HepG2 (cell line): ENCODE results near the gene TBC1D4. TPM values are rescaled to one million over a fixed set of nuclear protein-coding genes. Genes with fewer than 3 reads are reported as not detected.
"Not testable (repeated sequence)": the region's sequence is repeated elsewhere in the genome, so short reads cannot be mapped to it uniquely, and the experiment has no call there.

Source experiments
- ATAC-seq: fragments of 200-7000 bp; cut with Tn5 transposase; 3 replicates; pipeline ENCODE4 v1.9.1; 2020; ENCODE audit warnings: mild to moderate bottlenecking, moderate library complexity
- BruUV-seq: library from RNA; stranded (reverse); fragments of 400-500 nt; replicated peaks from 2 replicates; lab custom pipeline; 2021; lab: Mats Ljungman, UMichigan
- CTCF ChIA-PET: fragments of 300-600 bp; formaldehyde crosslinking; extraction: SDS; loops from one replicate; lab custom pipeline; 2021; ENCODE audit warnings: low total read pairs, inconsistent platforms, low intra/inter-chr PET ratio; lab: Yijun Ruan, JAX
- POLR2A ChIA-PET: fragments of 350-600 bp; sonication (Branson Sonifier 250); formaldehyde crosslinking; loops from one replicate; lab custom pipeline; 2020; ENCODE audit warnings: antibody characterized with exemption, inconsistent platforms; lab: Yijun Ruan, JAX
- DNase-seq: peaks from one replicate; pipeline ENCODE4 v3.0.0-alpha.2; 2015; ENCODE audit warnings: low spot score
- FAIRE-seq: peaks from 3 replicates; lab custom pipeline; 2011; peaks lifted over from hg19 to GRCh38; lab: Jason Lieb, UNC
- H2AFZ ChIP-seq: one replicate; pipeline ENCODE4 v1.6.1; 2011; ENCODE audit warnings: low read length, inconsistent platforms
- H3K27ac ChIP-seq: fragments of 300-600 bp; 3 replicates; pipeline ENCODE4 v1.8.0; 2011; ENCODE audit warnings: mixed run types, mild to moderate bottlenecking, mixed read lengths, low read length, inconsistent platforms; ENCODE audit not compliant: insufficient read depth; ENCODE audit errors: extremely low read length
- H3K27me3 ChIP-seq, 2 experiments: fragments of 200-600 bp in 1 of 2; 2 replicates in 1 of 2; 3 replicates in 1 of 2; pipeline versions ENCODE4 v1.6.0 to v1.8.0; 2011; ENCODE audit warnings: low read length in 2 of 2, mild to moderate bottlenecking in 2 of 2, moderate library complexity in 2 of 2, inconsistent platforms in 1 of 2; ENCODE audit not compliant: insufficient read depth in 2 of 2, control insufficient read depth in 1 of 2
- H3K36me3 ChIP-seq, 2 experiments: fragments of 200-600 bp in 1 of 2; replicated peaks in 1 of 2; 2 replicates in 1 of 2; 3 replicates in 1 of 2; pipeline versions ENCODE4 v1.5.1 to v1.8.0; 2011; ENCODE audit warnings: low read length in 2 of 2, inconsistent platforms in 1 of 2; ENCODE audit not compliant: insufficient read depth in 2 of 2, control insufficient read depth in 1 of 2
- H3K4me1 ChIP-seq: 2 replicates; pipeline ENCODE4 v1.5.1; 2012; ENCODE audit warnings: low read length, inconsistent platforms; ENCODE audit not compliant: insufficient read depth
- H3K4me2 ChIP-seq: 2 replicates; pipeline ENCODE4 v1.6.0; 2011; ENCODE audit warnings: low read depth, low read length, inconsistent platforms
- H3K4me3 ChIP-seq, 3 experiments: fragments of 200-600 bp in 1 of 3; sonication (generic), shearing (Covaris generic) in 1 of 3; replicated peaks in 1 of 3; 2 replicates each; pipeline ENCODE4 v1.5.1; 2011 to 2016; ENCODE audit warnings: low read length in 3 of 3, inconsistent platforms in 2 of 3, low read depth in 2 of 3, mild to moderate bottlenecking in 2 of 3, control low read depth in 1 of 3, mixed read lengths in 1 of 3; ENCODE audit not compliant: insufficient read depth in 1 of 3
- H3K79me2 ChIP-seq: one replicate; pipeline ENCODE4 v1.6.1; 2011; ENCODE audit warnings: low read length, inconsistent platforms; ENCODE audit not compliant: insufficient read depth
- H3K9ac ChIP-seq: 2 replicates; pipeline ENCODE4 v1.6.0; 2011; ENCODE audit warnings: mild to moderate bottlenecking, low read depth, low read length, inconsistent platforms; ENCODE audit not compliant: insufficient read depth
- H3K9me3 ChIP-seq: 2 replicates; pipeline ENCODE4 v1.5.1; 2012; ENCODE audit warnings: mild to moderate bottlenecking, low read length
- H4K20me1 ChIP-seq: 2 replicates; pipeline ENCODE4 v1.6.0; 2011; ENCODE audit warnings: inconsistent platforms, mild to moderate bottlenecking, low read length, moderate library complexity; ENCODE audit not compliant: insufficient read depth
- FOXA3 ChIP-seq: IDR thresholded peaks from 2 replicates; pipeline ENCODE4 v1.6.1; 2016; ENCODE audit warnings: missing genetic modification reagents, missing compliant biosample characterization
- IRF2 ChIP-seq: IDR thresholded peaks from 2 replicates; pipeline ENCODE4 v1.6.1; 2018; ENCODE audit warnings: missing genetic modification reagents, missing compliant biosample characterization
- MBD4 ChIP-seq: IDR thresholded peaks from 2 replicates; pipeline ENCODE4 v1.6.1; 2012; ENCODE audit warnings: low read length, inconsistent platforms, borderline replicate concordance
- SNRNP70 ChIP-seq: fragments of 200-400 bp; formaldehyde crosslinking; IDR thresholded peaks from 2 replicates; pipeline ENCODE4 v1.6.1; 2017; ENCODE audit warnings: mild to moderate bottlenecking, low read depth, low read length, moderate library complexity
- ZNF496 ChIP-seq: sonication (generic); formaldehyde crosslinking; IDR thresholded peaks from 2 replicates; pipeline ENCODE4 v1.8.1; 2023; ENCODE audit warnings: mild to moderate bottlenecking, moderate library complexity, missing genetic modification reagents; ENCODE audit not compliant: insufficient replicate concordance
- ZNF605 ChIP-seq: sonication (generic); formaldehyde crosslinking; IDR thresholded peaks from 2 replicates; pipeline ENCODE4 v1.8.0; 2022; ENCODE audit warnings: mild to moderate bottlenecking, missing genetic modification reagents
- ZNF674 ChIP-seq: sonication (generic); formaldehyde crosslinking; IDR thresholded peaks from 2 replicates; pipeline ENCODE4 v1.5.0; 2020; ENCODE audit warnings: low read depth, mild to moderate bottlenecking, missing genetic modification reagents
- WGBS: methylation state at CpG from one replicate; pipeline ENCODE4 v1.1.6; 2017; ENCODE audit warnings: low lambda C conversion rate; 5-methylcytosine and 5-hydroxymethylcytosine counted together
- in situ Hi-C: cut with HindIII; loops from 2 replicates; pipeline ENCODE4 v1.10.0; 2017; ENCODE audit warnings: low pct_unique_long_range_greater_than_20kb; ENCODE audit not compliant: extremely low pct_ligation_motif_present
- intact Hi-C: fragments of 100-400 bp; cut with micrococcal nuclease; formaldehyde crosslinking; loops from one replicate; pipeline ENCODE4 v1.10.0; 2022; ENCODE audit not compliant: unreplicated experiment
- polyA plus RNA-seq, 8 experiments: library from polyadenylated mRNA; depleted of rRNA in 3 of 8; stranded (reverse) in 7 of 8; unstranded in 1 of 8; fragments of >200 nt; fragmentation: Illumina TruSeq in 4 of 8; extraction: Trizol in 4 of 8; gene quantifications; 2 replicates each; pipeline versions ENCODE4 v1.2.1 to v1.2.3, GENCODE V29; 2011 to 2016; ENCODE audit warnings: low read depth in 4 of 8, missing spikeins in 1 of 8, mixed read lengths in 1 of 8; ENCODE audit not compliant: insufficient read depth in 1 of 8
- total RNA-seq, 5 experiments: library from RNA; depleted of rRNA; stranded (reverse); fragments of >200 nt; fragmentation: Illumina TruSeq; extraction: Trizol; gene quantifications; 2 replicates each; pipeline ENCODE4 v1.2.3, GENCODE V29; 2016; ENCODE audit warnings: low read depth in 1 of 5
- TF ChIP-seq, protein P1 (sequence below): sonication (generic); formaldehyde crosslinking; IDR thresholded peaks from 2 replicates; pipeline ENCODE4 v1.8.1; 2022; ENCODE audit warnings: low read depth, mild to moderate bottlenecking, missing genetic modification reagents
- TF ChIP-seq, protein P2 (sequence below): sonication (generic); formaldehyde crosslinking; IDR thresholded peaks from 2 replicates; pipeline ENCODE4 v1.4.0; 2020; ENCODE audit warnings: low read depth, missing genetic modification reagents

Gene TBC1D4
- total and polyA plus RNA-seq, 2 of the 13 experiments (the other 11 are each of a cell fraction or from before 2014, with no cell fraction given): 35.9 to 64.4 TPM

GRCh38 chr13:75271846-75272245 is 210.1 kb downstream of the TBC1D4 start (continued):
- TF ChIP-seq ZNF674 (CRISPR knock-in tag) (no peak), FOXA3 (CRISPR knock-in tag) (no peak), ZNF496 (CRISPR knock-in tag) (no peak), SNRNP70 (no peak)

- H3K79me2 ChIP-seq, H2AFZ ChIP-seq, H3K27ac ChIP-seq, H3K36me3 ChIP-seq, H3K27me3 ChIP-seq, FAIRE-seq, BruUV-seq, H3K4me2 ChIP-seq, H3K4me3 ChIP-seq, H3K9me3 ChIP-seq, ATAC-seq, POLR2A ChIA-PET, H4K20me1 ChIP-seq, in situ Hi-C loops, H3K9ac ChIP-seq, DNase-seq, H3K4me1 ChIP-seq, intact Hi-C loops, CTCF ChIA-PET: not testable (repeated sequence)
- WGBS: 92% methylated on average over 5 of the region's 24 CpGs
These were observed 213.5 kb downstream of the TBC1D4 start for GRCh38 chr13:75268481-75268880.

- no peak overlapping the region for H3K4me3 ChIP-seq
- no peak overlapping the region for H3K27ac ChIP-seq
- H3K27me3 ChIP-seq: no peaks in the 10 kb centered on the region
- no peak overlapping the region for H3K9ac ChIP-seq
- H2AFZ ChIP-seq: peak overlapping the region; percentile 27
- H4K20me1 ChIP-seq: no peaks in the 10 kb centered on the region
- intact Hi-C loops (no loop called here), in situ Hi-C loops (no loop called here)
- FAIRE-seq: no peak
- no peak for ATAC-seq
- POLR2A ChIA-PET: no interaction called here
- H3K9me3 ChIP-seq: no peaks in the 10 kb centered on the region
- CTCF ChIA-PET: no interaction called here
- no TSS peak for BruUV-seq
- H3K4me2 ChIP-seq: peak overlapping the region; percentile 13; the same call in 1 of the 2 replicates
- no peaks in the 10 kb centered on the region for H3K79me2 ChIP-seq
- no peak for DNase-seq
- H3K36me3 ChIP-seq: no peaks in the 10 kb centered on the region
- no peaks in the 10 kb centered on the region for H3K4me1 ChIP-seq
- 19% methylated on average over 2 of the region's 2 CpGs for WGBS
- TF ChIP-seq, protein P1, sequence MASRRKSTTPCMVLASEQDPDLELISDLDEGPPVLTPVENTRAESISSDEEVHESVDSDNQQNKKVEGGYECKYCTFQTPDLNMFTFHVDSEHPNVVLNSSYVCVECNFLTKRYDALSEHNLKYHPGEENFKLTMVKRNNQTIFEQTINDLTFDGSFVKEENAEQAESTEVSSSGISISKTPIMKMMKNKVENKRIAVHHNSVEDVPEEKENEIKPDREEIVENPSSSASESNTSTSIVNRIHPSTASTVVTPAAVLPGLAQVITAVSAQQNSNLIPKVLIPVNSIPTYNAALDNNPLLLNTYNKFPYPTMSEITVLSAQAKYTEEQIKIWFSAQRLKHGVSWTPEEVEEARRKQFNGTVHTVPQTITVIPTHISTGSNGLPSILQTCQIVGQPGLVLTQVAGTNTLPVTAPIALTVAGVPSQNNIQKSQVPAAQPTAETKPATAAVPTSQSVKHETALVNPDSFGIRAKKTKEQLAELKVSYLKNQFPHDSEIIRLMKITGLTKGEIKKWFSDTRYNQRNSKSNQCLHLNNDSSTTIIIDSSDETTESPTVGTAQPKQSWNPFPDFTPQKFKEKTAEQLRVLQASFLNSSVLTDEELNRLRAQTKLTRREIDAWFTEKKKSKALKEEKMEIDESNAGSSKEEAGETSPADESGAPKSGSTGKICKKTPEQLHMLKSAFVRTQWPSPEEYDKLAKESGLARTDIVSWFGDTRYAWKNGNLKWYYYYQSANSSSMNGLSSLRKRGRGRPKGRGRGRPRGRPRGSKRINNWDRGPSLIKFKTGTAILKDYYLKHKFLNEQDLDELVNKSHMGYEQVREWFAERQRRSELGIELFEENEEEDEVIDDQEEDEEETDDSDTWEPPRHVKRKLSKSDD: no peak
- no peak for TF ChIP-seq IRF2 (CRISPR knock-in tag)
- no peak for TF ChIP-seq ZNF605
- TF ChIP-seq, protein P2, sequence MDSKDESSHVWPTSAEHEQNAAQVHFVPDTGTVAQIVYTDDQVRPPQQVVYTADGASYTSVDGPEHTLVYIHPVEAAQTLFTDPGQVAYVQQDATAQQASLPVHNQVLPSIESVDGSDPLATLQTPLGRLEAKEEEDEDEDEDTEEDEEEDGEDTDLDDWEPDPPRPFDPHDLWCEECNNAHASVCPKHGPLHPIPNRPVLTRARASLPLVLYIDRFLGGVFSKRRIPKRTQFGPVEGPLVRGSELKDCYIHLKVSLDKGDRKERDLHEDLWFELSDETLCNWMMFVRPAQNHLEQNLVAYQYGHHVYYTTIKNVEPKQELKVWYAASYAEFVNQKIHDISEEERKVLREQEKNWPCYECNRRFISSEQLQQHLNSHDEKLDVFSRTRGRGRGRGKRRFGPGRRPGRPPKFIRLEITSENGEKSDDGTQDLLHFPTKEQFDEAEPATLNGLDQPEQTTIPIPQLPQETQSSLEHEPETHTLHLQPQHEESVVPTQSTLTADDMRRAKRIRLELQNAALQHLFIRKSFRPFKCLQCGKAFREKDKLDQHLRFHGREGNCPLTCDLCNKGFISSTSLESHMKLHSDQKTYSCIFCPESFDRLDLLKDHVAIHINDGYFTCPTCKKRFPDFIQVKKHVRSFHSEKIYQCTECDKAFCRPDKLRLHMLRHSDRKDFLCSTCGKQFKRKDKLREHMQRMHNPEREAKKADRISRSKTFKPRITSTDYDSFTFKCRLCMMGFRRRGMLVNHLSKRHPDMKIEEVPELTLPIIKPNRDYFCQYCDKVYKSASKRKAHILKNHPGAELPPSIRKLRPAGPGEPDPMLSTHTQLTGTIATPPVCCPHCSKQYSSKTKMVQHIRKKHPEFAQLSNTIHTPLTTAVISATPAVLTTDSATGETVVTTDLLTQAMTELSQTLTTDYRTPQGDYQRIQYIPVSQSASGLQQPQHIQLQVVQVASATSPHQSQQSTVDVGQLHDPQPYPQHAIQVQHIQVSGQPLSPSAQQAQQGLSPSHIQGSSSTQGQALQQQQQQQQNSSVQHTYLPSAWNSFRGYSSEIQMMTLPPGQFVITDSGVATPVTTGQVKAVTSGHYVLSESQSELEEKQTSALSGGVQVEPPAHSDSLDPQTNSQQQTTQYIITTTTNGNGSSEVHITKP (CRISPR knock-in tag): no peak
- TF ChIP-seq MBD4: no peak
These were observed 217.4 kb downstream of the TBC1D4 start for GRCh38 chr13:75264611-75265010.
